K562 (cell line): ENCODE measurements around the gene MOSPD3. TPM values are rescaled to one million over a fixed set of nuclear protein-coding genes. Genes with fewer than 3 reads are reported as not detected.

Experiments used
- CCAR2 ChIP-seq: fragments of 200-400 bp; formaldehyde crosslinking; IDR thresholded peaks from 2 replicates; pipeline ENCODE4 v1.6.1; 2017; ENCODE audit warnings: mild to moderate bottlenecking, low read depth, low read length
- CHD4 ChIP-seq: fragments of 200-600 bp; sonication (generic); IDR thresholded peaks from 3 replicates; pipeline ENCODE4 v1.6.1; 2012; ENCODE audit warnings: low read depth, mild to moderate bottlenecking, mixed read lengths, low read length, inconsistent platforms; ENCODE audit not compliant: insufficient read depth, insufficient replicate concordance, poor library complexity, severe bottlenecking
- CSDE1 ChIP-seq, 2 experiments: fragments of 450-650 bp; IDR thresholded peaks; 2 replicates each; pipeline ENCODE4 v1.6.1; 2016; ENCODE audit warnings: mild to moderate bottlenecking in 1 of 2
- CXXC5 ChIP-seq: fragments of 250-450 bp; sonication (Bioruptor Pico); IDR thresholded peaks from 2 replicates; pipeline ENCODE4 v1.8.0; 2022; ENCODE audit warnings: inconsistent platforms, mild to moderate bottlenecking, moderate library complexity
- FOXA1 ChIP-seq: fragments of 450-650 bp; IDR thresholded peaks from 2 replicates; pipeline ENCODE4 v1.6.1; 2016; ENCODE audit warnings: mild to moderate bottlenecking, borderline replicate concordance
- HDAC6 ChIP-seq: IDR thresholded peaks from 2 replicates; pipeline ENCODE4 v1.6.1; 2012; ENCODE audit warnings: low read depth, mild to moderate bottlenecking, control low read depth, inconsistent platforms, low read length, moderate library complexity
- MTA2 ChIP-seq: fragments of 450-650 bp; IDR thresholded peaks from 2 replicates; pipeline ENCODE4 v1.6.1; 2016; ENCODE audit warnings: low read depth
- RBBP5 ChIP-seq: fragments of 200-600 bp; sonication (generic); IDR thresholded peaks from 2 replicates; pipeline ENCODE4 v1.6.1; 2012; ENCODE audit warnings: borderline replicate concordance, mild to moderate bottlenecking, low read length, control low read depth, inconsistent platforms; ENCODE audit not compliant: insufficient read depth, poor library complexity, severe bottlenecking
- TEAD2 ChIP-seq: fragments of 450-650 bp; IDR thresholded peaks from 2 replicates; pipeline ENCODE4 v1.6.1; 2016; ENCODE audit warnings: missing genetic modification characterization, control low read depth, missing compliant biosample characterization
- YY1 ChIP-seq, 3 experiments: IDR thresholded peaks; 2 replicates each; pipeline ENCODE4 v1.6.1; 2011; ENCODE audit warnings: low read length in 2 of 3, mild to moderate bottlenecking in 2 of 3, moderate library complexity in 2 of 3, borderline replicate concordance in 1 of 3, control low read depth in 1 of 3, low read depth in 1 of 3; ENCODE audit not compliant: insufficient read depth in 3 of 3, insufficient replicate concordance in 2 of 3, control insufficient read depth in 1 of 3, insufficient read length in 1 of 3; ENCODE audit errors: extremely low read depth in 1 of 3
- ZNF197 ChIP-seq: fragments of 200-800 bp; sonication (Bioruptor generic); IDR thresholded peaks from 2 replicates; pipeline ENCODE4 v1.6.1; 2016; ENCODE audit warnings: low read depth, missing genetic modification characterization, missing compliant biosample characterization
- polyA plus RNA-seq, 8 experiments: library from polyadenylated mRNA; depleted of rRNA in 4 of 8; stranded (reverse) in 5 of 8; unstranded in 3 of 8; fragments of >200 nt; fragmentation: Nextera tagmentation in 2 of 8; fragmentation: Illumina TruSeq in 1 of 8; extraction: Ambion mirVana in 2 of 8; extraction: Trizol in 1 of 8; gene quantifications; 2 replicates each; pipeline versions ENCODE4 v1.2.1 to v1.2.3, GENCODE V29; 2011 to 2014; ENCODE audit warnings: inconsistent platforms in 1 of 8, missing spikeins in 1 of 8
- total RNA-seq, 7 experiments: library from RNA; depleted of rRNA in 6 of 7; stranded (reverse); fragments of >200 nt in 6 of 7; fragmentation: Illumina TruSeq in 2 of 7; extraction: Trizol in 2 of 7; gene quantifications; 2 replicates each; pipeline versions ENCODE4 v1.2.1 to v1.2.3, GENCODE V29; 2011 to 2021; ENCODE audit warnings: low replicate concordance in 1 of 7
- TF ChIP-seq, protein P1 (sequence below), 2 experiments: IDR thresholded peaks; 2 replicates each; pipeline ENCODE4 v1.6.1; 2011; ENCODE audit warnings: borderline replicate concordance in 1 of 2, control low read depth in 1 of 2, low read depth in 1 of 2, low read length in 1 of 2, mild to moderate bottlenecking in 1 of 2, mixed read lengths in 1 of 2, moderate library complexity in 1 of 2; ENCODE audit not compliant: insufficient read depth in 1 of 2, insufficient read length in 1 of 2, poor library complexity in 1 of 2, severe bottlenecking in 1 of 2; ENCODE audit errors: extremely low read depth in 1 of 2
- TF ChIP-seq, protein P2 (sequence below): fragments of 250-450 bp; sonication (Bioruptor Pico); IDR thresholded peaks from 2 replicates; pipeline ENCODE4 v1.5.0; 2020; ENCODE audit warnings: mild to moderate bottlenecking
- TF ChIP-seq, protein P3 (sequence below): sonication (generic); formaldehyde crosslinking; IDR thresholded peaks from 2 replicates; pipeline ENCODE4 v1.8.0; 2022; ENCODE audit warnings: missing genetic modification reagents, mild to moderate bottlenecking, moderate library complexity, borderline replicate concordance
- TF ChIP-seq, protein P4 (sequence below), 2 experiments: IDR thresholded peaks; 2 replicates each; pipeline ENCODE4 v1.6.1; 2012; ENCODE audit warnings: improper control_type of control experiment in 2 of 2, low read depth in 2 of 2, low read length in 2 of 2, borderline replicate concordance in 1 of 2
- TF ChIP-seq, protein P5 (sequence below): fragments of 450-650 bp; conservative IDR thresholded peaks from 2 replicates; pipeline ENCODE4 v1.6.1; 2016; ENCODE audit warnings: missing genetic modification characterization, low read depth, mild to moderate bottlenecking, missing compliant biosample characterization, moderate library complexity

MOSPD3 gene
- total and polyA plus RNA-seq, 9 of the 15 experiments (the other 6 are each of a cell fraction or from before 2014, with no cell fraction given) = 1.4 to 32.1 (median 7.3) TPM

DNA sequence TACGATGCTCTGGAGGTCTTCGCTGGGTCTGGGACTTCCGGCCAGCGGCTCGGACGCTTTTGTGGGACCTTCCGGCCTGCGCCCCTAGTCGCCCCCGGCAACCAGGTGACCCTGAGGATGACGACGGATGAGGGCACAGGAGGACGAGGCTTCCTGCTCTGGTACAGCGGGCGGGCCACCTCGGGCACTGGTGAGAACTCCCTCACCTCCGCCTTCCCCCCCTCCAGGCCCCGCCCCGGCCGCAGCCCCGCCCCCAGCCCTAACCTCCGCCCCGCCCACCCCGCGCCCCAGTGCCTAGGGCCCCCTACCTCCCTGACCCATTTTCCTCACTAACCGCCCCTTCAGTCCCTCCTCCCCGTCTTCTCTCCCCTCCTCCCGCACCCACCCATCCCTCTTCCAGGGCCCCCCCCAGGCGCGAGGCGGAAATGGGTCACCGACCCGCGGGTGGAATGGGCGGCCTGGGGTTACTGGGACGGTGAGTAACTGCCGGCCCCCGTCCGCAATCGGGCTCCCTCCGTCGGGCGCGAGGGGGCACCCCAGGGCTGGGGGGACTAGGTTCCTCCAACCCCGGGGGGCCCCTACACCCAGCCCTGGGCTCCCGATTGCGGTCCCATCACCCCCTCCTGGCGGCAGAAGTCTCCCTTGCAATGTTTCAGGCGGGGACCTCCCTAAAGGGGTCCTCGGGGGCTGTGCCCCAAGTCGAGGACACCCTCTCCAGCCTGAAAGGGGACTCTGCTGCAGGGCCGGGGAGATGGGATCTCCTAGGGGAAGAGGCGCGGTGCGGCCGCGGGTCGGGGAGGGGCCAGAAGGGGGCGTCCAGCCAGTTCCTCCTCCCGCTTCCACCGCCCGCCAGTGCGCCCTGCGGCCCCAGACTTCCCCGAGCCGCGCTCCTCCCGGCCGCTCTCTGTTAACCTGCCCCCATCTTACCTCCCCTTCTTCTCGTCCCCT lies 8.0 kb upstream of the MOSPD3 start (continued):
- TF ChIP-seq TEAD2 (tag) = no peak
- TF ChIP-seq CXXC5 = peak; percentile 89
- TF ChIP-seq, protein P1, sequence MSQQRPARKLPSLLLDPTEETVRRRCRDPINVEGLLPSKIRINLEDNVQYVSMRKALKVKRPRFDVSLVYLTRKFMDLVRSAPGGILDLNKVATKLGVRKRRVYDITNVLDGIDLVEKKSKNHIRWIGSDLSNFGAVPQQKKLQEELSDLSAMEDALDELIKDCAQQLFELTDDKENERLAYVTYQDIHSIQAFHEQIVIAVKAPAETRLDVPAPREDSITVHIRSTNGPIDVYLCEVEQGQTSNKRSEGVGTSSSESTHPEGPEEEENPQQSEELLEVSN (IDR thresholded peaks at IDR 0.05; ENCODE audit: borderline replicate concordance in 1 of 2, extremely low read depth in 1 of 2, insufficient read depth in 1 of 2, insufficient read length in 1 of 2, low read depth in 1 of 2, low read length in 1 of 2, poor library complexity in 1 of 2, severe bottlenecking in 1 of 2) = peak; percentile 65 to 84
- TF ChIP-seq MTA2 = peak; percentile 29; the same call in 1 of the 2 replicates
- peak; percentile 60 for TF ChIP-seq RBBP5
- 0 out of 2 replicates have a peak, but pooled peaks have one; percentile 54 for TF ChIP-seq ZNF197 (CRISPR knock-in tag)
- TF ChIP-seq CCAR2 = no peak
- no peak for TF ChIP-seq CHD4
- TF ChIP-seq, protein P2, sequence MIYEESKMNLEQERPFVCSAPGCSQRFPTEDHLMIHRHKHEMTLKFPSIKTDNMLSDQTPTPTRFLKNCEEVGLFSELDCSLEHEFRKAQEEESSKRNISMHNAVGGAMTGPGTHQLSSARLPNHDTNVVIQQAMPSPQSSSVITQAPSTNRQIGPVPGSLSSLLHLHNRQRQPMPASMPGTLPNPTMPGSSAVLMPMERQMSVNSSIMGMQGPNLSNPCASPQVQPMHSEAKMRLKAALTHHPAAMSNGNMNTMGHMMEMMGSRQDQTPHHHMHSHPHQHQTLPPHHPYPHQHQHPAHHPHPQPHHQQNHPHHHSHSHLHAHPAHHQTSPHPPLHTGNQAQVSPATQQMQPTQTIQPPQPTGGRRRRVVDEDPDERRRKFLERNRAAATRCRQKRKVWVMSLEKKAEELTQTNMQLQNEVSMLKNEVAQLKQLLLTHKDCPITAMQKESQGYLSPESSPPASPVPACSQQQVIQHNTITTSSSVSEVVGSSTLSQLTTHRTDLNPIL (CRISPR knock-in tag) = no peak
- TF ChIP-seq FOXA1 = no peak
- TF ChIP-seq, protein P3, sequence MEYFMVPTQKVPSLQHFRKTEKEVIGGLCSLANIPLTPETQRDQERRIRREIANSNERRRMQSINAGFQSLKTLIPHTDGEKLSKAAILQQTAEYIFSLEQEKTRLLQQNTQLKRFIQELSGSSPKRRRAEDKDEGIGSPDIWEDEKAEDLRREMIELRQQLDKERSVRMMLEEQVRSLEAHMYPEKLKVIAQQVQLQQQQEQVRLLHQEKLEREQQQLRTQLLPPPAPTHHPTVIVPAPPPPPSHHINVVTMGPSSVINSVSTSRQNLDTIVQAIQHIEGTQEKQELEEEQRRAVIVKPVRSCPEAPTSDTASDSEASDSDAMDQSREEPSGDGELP (CRISPR knock-in tag) = peak; percentile 71; the same call in 1 of the 2 replicates
- no peak for TF ChIP-seq HDAC6
- TF ChIP-seq, protein P4, sequence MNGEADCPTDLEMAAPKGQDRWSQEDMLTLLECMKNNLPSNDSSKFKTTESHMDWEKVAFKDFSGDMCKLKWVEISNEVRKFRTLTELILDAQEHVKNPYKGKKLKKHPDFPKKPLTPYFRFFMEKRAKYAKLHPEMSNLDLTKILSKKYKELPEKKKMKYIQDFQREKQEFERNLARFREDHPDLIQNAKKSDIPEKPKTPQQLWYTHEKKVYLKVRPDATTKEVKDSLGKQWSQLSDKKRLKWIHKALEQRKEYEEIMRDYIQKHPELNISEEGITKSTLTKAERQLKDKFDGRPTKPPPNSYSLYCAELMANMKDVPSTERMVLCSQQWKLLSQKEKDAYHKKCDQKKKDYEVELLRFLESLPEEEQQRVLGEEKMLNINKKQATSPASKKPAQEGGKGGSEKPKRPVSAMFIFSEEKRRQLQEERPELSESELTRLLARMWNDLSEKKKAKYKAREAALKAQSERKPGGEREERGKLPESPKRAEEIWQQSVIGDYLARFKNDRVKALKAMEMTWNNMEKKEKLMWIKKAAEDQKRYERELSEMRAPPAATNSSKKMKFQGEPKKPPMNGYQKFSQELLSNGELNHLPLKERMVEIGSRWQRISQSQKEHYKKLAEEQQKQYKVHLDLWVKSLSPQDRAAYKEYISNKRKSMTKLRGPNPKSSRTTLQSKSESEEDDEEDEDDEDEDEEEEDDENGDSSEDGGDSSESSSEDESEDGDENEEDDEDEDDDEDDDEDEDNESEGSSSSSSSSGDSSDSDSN (IDR thresholded peaks at IDR 0.05; ENCODE audit: borderline replicate concordance in 1 of 2, low read depth in 2 of 2, low read length in 2 of 2) = peak; percentile 70 to 90; a peak in 3 of 4 replicates
- TF ChIP-seq YY1 (IDR thresholded peaks at IDR 0.05; ENCODE audit: borderline replicate concordance in 1 of 3, control insufficient read depth in 1 of 3, extremely low read depth in 1 of 3, insufficient read depth in 3 of 3, insufficient read length in 1 of 3, insufficient replicate concordance in 2 of 3, low read depth in 1 of 3, low read length in 2 of 3) = peak in 2 of 3 experiments; percentile 39 to 41
- TF ChIP-seq, protein P5, sequence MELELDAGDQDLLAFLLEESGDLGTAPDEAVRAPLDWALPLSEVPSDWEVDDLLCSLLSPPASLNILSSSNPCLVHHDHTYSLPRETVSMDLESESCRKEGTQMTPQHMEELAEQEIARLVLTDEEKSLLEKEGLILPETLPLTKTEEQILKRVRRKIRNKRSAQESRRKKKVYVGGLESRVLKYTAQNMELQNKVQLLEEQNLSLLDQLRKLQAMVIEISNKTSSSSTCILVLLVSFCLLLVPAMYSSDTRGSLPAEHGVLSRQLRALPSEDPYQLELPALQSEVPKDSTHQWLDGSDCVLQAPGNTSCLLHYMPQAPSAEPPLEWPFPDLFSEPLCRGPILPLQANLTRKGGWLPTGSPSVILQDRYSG (tag) = no peak
- no peak for TF ChIP-seq CSDE1 (IDR thresholded peaks at IDR 0.05)
